NCI-H2196 (cell line): ENCODE data around the gene PAX5.

ENCODE experiments used
- DNase-seq: peaks from one replicate; lab custom pipeline; 2025; ENCODE audit not compliant: unreplicated experiment; lab: John Stamatoyannopoulos, UW

The PAX5 gene

GRCh38 chr9:37025823-37026112 is 8.3 kb downstream of the PAX5 start:
- no peak for DNase-seq

DNA sequence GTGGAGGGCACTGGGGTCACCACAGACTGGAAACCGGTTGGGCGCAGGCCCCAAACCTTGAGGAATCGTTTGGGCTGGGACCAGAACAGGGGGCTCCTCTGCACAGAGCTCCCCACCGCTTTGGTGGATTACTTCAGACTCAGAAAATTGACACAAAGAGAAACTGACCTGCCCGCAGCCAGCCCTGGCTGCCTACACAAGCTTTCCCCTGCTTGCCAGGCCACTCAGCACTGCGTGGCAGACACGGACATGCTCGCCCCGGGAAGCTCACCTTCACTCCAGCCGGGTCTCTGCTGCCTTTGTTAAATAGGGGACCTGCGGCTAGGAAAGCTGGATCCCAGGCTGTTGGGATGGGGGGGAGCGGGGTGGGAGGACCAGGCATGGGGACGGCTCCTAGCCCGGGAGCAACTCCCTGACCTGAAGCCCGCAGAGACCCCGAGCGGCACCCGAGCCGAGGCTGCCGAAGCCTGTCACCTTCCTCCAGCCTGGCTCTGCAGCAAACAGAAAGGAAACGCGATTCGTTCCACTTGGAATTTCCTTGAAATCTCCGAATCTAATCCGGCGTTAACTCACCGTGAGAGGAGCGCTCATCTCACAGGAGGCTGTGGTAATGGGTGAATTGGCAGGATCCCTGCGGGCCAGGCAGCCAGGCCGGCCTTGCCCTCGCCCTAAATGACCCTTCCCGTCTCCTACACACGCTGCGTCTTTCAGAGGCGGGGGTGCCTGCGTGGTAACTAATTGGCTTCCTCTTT is 8.8 kb downstream of the PAX5 start:
- DNase-seq: peak; percentile 12

DNA sequence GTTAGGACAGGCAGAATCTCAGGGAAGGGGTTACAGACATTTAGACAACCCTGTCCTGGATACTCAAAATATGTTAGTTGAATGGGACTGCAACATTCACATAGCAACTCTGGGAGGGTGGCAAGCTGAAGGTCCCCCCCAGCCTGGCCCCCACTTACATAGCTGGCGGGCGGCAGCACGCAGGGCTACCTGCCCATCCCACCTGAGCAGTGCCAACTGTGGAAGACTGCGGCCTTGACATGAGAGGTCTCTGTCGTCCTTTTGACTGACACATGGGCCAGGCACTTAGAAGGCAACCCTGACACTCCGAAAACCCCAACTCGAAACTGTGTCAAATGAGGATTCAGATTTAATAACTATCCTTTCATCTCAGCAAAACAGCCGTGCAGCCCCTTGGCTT is 16.5 kb downstream of the PAX5 start:
- DNase-seq: no peak

GRCh38 chr9:37011530-37011929 is 22.5 kb downstream of the PAX5 start:
- no peak for DNase-seq

- no peak for DNase-seq
These were observed 23.1 kb downstream of the PAX5 start for GRCh38 chr9:37010976-37011375.

GRCh38 chr9:37010180-37010579 is 23.9 kb downstream of the PAX5 start:
- no peak for DNase-seq

- no peak for DNase-seq
These were observed 26.8 kb downstream of the PAX5 start for GRCh38 chr9:37007295-37007694.

GRCh38 chr9:37005517-37006140 is 28.4 kb downstream of the PAX5 start:
- DNase-seq: no peak

- DNase-seq: peak; percentile 33
These were observed 29.6 kb downstream of the PAX5 start for GRCh38 chr9:37004424-37004935.

- no peak for DNase-seq
These were observed 31.5 kb downstream of the PAX5 start for GRCh38 chr9:37002413-37003217.

DNA sequence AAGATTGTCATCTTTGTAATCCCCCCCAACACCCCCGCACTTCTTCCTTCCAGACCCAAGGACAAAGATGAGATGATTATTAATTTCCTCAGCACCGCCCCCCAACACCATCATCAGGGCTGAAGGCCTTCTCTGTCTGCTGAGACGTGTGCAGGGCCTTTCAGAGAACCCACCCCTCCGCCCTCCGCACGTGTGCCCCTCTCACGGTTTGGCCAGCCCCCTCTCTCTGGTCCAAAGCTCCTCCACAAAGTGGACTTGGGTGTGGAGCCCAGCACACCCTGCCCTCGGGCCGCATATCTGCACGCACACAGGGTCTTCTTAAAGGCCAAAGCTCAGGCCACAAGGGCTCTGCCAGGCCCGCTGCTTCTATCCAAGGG is 32.0 kb downstream of the PAX5 start:
- no peak for DNase-seq

- no peak for DNase-seq
These were observed 32.6 kb downstream of the PAX5 start for GRCh38 chr9:37001459-37001858.

GRCh38 chr9:36999728-37000333 is 34.2 kb downstream of the PAX5 start:
- DNase-seq: no peak

GRCh38 chr9:36997414-36997813 is 36.7 kb downstream of the PAX5 start:
- no peak for DNase-seq

DNA sequence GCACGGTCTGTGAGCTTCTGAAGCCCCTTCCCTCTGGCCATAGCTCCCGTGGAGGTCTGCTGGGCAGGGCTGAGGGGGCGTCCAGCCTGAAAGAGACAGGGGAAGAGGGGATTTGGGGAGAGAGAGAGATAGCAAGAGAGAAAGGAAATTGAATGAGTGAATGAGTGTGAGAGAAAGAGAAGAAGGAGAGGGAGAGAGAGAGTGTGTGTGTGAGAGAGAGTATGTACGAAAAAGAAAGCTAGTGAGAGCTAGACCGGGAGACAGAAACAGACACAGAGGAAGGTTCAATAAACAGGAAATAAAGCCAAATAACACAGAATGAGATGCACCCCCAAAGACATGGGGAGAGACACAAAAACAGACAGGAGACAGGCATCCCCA is 37.4 kb downstream of the PAX5 start:
- DNase-seq: no peak

- peak; percentile 57 for DNase-seq
These were observed 38.0 kb downstream of the PAX5 start for GRCh38 chr9:36995927-36996705.

- no peak for DNase-seq
These were observed 39.9 kb downstream of the PAX5 start for GRCh38 chr9:36993933-36994764.

- no peak for DNase-seq
These were observed 41.4 kb downstream of the PAX5 start for GRCh38 chr9:36992501-36993316.

DNA sequence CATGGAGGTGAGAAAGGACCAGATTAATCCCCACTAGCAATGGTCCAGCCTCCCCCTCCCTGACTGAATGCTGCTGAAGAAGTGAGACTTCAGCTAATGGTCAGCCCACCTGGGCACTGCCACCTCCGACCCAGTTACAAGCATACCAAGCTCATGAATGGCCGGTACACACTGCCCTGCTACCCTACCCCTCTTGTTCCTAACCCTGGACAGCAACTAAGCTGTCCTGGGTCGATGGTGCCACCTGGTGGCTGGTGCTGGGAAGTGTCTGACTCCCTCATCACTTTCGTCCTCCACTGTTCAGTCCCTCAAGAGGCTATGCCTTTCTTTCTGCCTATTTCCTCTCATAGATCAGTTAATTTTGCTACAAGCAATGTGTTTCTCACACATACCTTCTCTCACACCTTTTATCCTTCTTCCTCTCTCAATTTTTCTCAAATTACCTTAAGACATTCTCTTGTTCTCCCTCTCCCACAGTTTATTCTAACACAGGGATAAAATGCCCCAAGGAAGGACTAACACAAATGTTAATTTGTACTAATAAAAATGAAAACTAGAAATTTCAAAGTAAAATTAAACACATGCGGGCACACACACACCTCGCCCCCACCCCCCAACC is 42.4 kb downstream of the PAX5 start:
- peak; percentile 25 for DNase-seq
